H9 (cell line): ENCODE results near the gene FBLN7. TPM values are rescaled to one million over a fixed set of nuclear protein-coding genes. Genes with fewer than 3 reads are reported as not detected.

Experiments used
- DNase-seq: peaks from one replicate; pipeline ENCODE4 v3.0.0-alpha.2; 2017
- H2AFZ ChIP-seq: one replicate; pipeline ENCODE4 v1.6.1; 2013; ENCODE audit warnings: mild to moderate bottlenecking, low read length, control low read depth, moderate library complexity
- H2AK5ac ChIP-seq: 2 replicates; pipeline ENCODE4 v1.6.1; 2013; ENCODE audit warnings: low read length, control low read depth, mixed read lengths; ENCODE audit not compliant: insufficient read length
- H2BK120ac ChIP-seq: one replicate; pipeline ENCODE4 v1.6.1; 2013; ENCODE audit warnings: low read depth, mild to moderate bottlenecking, low read length, control low read depth, inconsistent platforms; ENCODE audit not compliant: poor library complexity, severe bottlenecking
- H2BK12ac ChIP-seq: 2 replicates; pipeline ENCODE4 v1.6.1; 2013; ENCODE audit warnings: low read length, control low read depth, mixed read lengths, low read depth; ENCODE audit not compliant: insufficient read length
- H2BK15ac ChIP-seq: 2 replicates; pipeline ENCODE4 v1.6.1; 2013; ENCODE audit warnings: low read depth, low read length, control low read depth
- H2BK20ac ChIP-seq: one replicate; pipeline ENCODE4 v1.6.1; 2013; ENCODE audit warnings: low read depth, mild to moderate bottlenecking, low read length, control low read depth, inconsistent platforms; ENCODE audit not compliant: poor library complexity, severe bottlenecking
- H2BK5ac ChIP-seq: 2 replicates; pipeline ENCODE4 v1.6.1; 2013; ENCODE audit warnings: low read length, control low read depth, mixed read lengths; ENCODE audit not compliant: insufficient read length
- H3K14ac ChIP-seq: 2 replicates; pipeline ENCODE4 v1.6.1; 2013; ENCODE audit warnings: low read length, control low read depth; ENCODE audit not compliant: insufficient read depth
- H3K18ac ChIP-seq: 2 replicates; pipeline ENCODE4 v1.6.1; 2013; ENCODE audit warnings: low read depth, mild to moderate bottlenecking, mixed read lengths, low read length, control low read depth; ENCODE audit not compliant: insufficient read length
- H3K23ac ChIP-seq: 2 replicates; pipeline ENCODE4 v1.6.1; 2013; ENCODE audit warnings: low read length, control low read depth, mixed read lengths, low read depth; ENCODE audit not compliant: insufficient read length
- H3K23me2 ChIP-seq: 2 replicates; pipeline ENCODE4 v1.6.1; 2013; ENCODE audit warnings: low read depth, mild to moderate bottlenecking, mixed read lengths, low read length, control low read depth; ENCODE audit not compliant: insufficient read length, poor library complexity, severe bottlenecking
- H3K27ac ChIP-seq: 2 replicates; pipeline ENCODE4 v1.5.1; 2013; ENCODE audit warnings: low read length, control low read depth, mixed read lengths, low read depth; ENCODE audit not compliant: insufficient read length
- H3K27me3 ChIP-seq: 2 replicates; pipeline ENCODE4 v1.6.1; 2013; ENCODE audit warnings: low read length, control low read depth, inconsistent platforms; ENCODE audit not compliant: insufficient read depth
- H3K4ac ChIP-seq: 2 replicates; pipeline ENCODE4 v1.6.1; 2013; ENCODE audit warnings: low read depth, mild to moderate bottlenecking, control low read depth, inconsistent platforms, low read length, moderate library complexity
- H3K4me1 ChIP-seq: 2 replicates; pipeline ENCODE4 v1.6.1; 2013; ENCODE audit warnings: low read length, control low read depth, inconsistent platforms; ENCODE audit not compliant: insufficient read depth
- H3K4me2 ChIP-seq: 2 replicates; pipeline ENCODE4 v1.6.1; 2013; ENCODE audit warnings: low read length, control low read depth, mixed read lengths; ENCODE audit not compliant: insufficient read length, insufficient read depth
- H3K56ac ChIP-seq: 2 replicates; pipeline ENCODE4 v1.6.1; 2013; ENCODE audit warnings: low read depth, mild to moderate bottlenecking, mixed read lengths, low read length, control low read depth; ENCODE audit not compliant: insufficient read length
- H3K79me1 ChIP-seq: 2 replicates; pipeline ENCODE4 v1.6.1; 2013; ENCODE audit warnings: low read depth, mild to moderate bottlenecking, moderate library complexity, low read length, control low read depth, inconsistent platforms; ENCODE audit not compliant: insufficient read depth, poor library complexity, severe bottlenecking
- H3K79me2 ChIP-seq: 2 replicates; pipeline ENCODE4 v1.6.1; 2013; ENCODE audit warnings: low read length, control low read depth, inconsistent platforms; ENCODE audit not compliant: insufficient read depth
- H3K9ac ChIP-seq: 2 replicates; pipeline ENCODE4 v1.6.1; 2013; ENCODE audit warnings: low read length, control low read depth, mixed read lengths; ENCODE audit not compliant: insufficient read length; ENCODE audit errors: extremely low read depth
- H3K9me3 ChIP-seq: one replicate; pipeline ENCODE4 v1.6.1; 2013; ENCODE audit warnings: low read depth, low read length, inconsistent platforms; ENCODE audit not compliant: control insufficient read depth
- H3T11ph ChIP-seq: one replicate; pipeline ENCODE4 v1.6.1; 2013; ENCODE audit warnings: mild to moderate bottlenecking, low read length, control low read depth, inconsistent platforms
- H4K20me1 ChIP-seq: one replicate; pipeline ENCODE4 v1.6.1; 2013; ENCODE audit not compliant: control insufficient read depth, insufficient read length, insufficient read depth
- H4K5ac ChIP-seq: 2 replicates; pipeline ENCODE4 v1.6.1; 2013; ENCODE audit warnings: low read depth, mild to moderate bottlenecking, mixed read lengths, low read length, control low read depth; ENCODE audit not compliant: insufficient read length
- H4K8ac ChIP-seq: replicated peaks from 2 replicates; pipeline ENCODE4 v1.6.1; 2013; ENCODE audit warnings: low read length, control low read depth, mixed read lengths, low read depth; ENCODE audit not compliant: insufficient read length
- H4K91ac ChIP-seq: 2 replicates; pipeline ENCODE4 v1.6.1; 2013; ENCODE audit warnings: low read depth, mild to moderate bottlenecking, moderate library complexity, mixed read lengths, low read length, control low read depth; ENCODE audit not compliant: insufficient read length
- H3K27ac Mint-ChIP-seq, 3 experiments: 2 replicates in 2 of 3; 3 replicates in 1 of 3; pipeline ENCODE4 v1.8.0; 2020 to 2021; ENCODE audit warnings: mixed read lengths in 3 of 3, mild to moderate bottlenecking in 1 of 3, moderate library complexity in 1 of 3
- H3K27me3 Mint-ChIP-seq: 2 replicates; pipeline ENCODE4 v1.8.0; 2021; ENCODE audit warnings: low read depth, mild to moderate bottlenecking, moderate library complexity, mixed read lengths
- H3K36me3 Mint-ChIP-seq, 3 experiments: 2 replicates in 2 of 3; 3 replicates in 1 of 3; pipeline ENCODE4 v1.8.0; 2020 to 2021; ENCODE audit warnings: low read depth in 3 of 3, mixed read lengths in 3 of 3; ENCODE audit not compliant: insufficient read depth in 1 of 3
- H3K4me1 Mint-ChIP-seq, 2 experiments: 2 replicates each; pipeline ENCODE4 v1.8.0; 2020; ENCODE audit warnings: mixed read lengths in 2 of 2
- H3K4me3 Mint-ChIP-seq, 2 experiments: 2 replicates in 1 of 2; 3 replicates in 1 of 2; pipeline ENCODE4 v1.8.0; 2020 to 2021; ENCODE audit warnings: mild to moderate bottlenecking in 2 of 2, mixed read lengths in 2 of 2, moderate library complexity in 1 of 2
- H3K9me3 Mint-ChIP-seq, 2 experiments: 2 replicates in 1 of 2; 3 replicates in 1 of 2; pipeline ENCODE4 v1.8.0; 2020; ENCODE audit warnings: mild to moderate bottlenecking in 2 of 2, mixed read lengths in 2 of 2, moderate library complexity in 1 of 2
- WGBS: extraction: QIAGEN DNeasy Blood & Tissue Kit; methylation state at CpG from one replicate; pipeline ENCODE4 v1.1.7; 2013; ENCODE audit warnings: missing lambda C conversion rate, low lambda C conversion rate, mixed read lengths; ENCODE audit not compliant: insufficient read length; ENCODE audit errors: extremely low coverage; 5-methylcytosine and 5-hydroxymethylcytosine counted together
- total RNA-seq: library from RNA; stranded (reverse); gene quantifications from 2 replicates; pipeline ENCODE4 v1.2.1, GENCODE V29; 2021
- TF ChIP-seq, protein P1 (sequence below): fragments of 200-600 bp; sonication (generic); conservative IDR thresholded peaks from 3 replicates; pipeline ENCODE4 v1.8.0; 2021; ENCODE audit warnings: antibody characterized with exemption, mild to moderate bottlenecking

FBLN7 gene
- total RNA-seq, 1 experiment from 2014 or later: 1.3 TPM

DNA sequence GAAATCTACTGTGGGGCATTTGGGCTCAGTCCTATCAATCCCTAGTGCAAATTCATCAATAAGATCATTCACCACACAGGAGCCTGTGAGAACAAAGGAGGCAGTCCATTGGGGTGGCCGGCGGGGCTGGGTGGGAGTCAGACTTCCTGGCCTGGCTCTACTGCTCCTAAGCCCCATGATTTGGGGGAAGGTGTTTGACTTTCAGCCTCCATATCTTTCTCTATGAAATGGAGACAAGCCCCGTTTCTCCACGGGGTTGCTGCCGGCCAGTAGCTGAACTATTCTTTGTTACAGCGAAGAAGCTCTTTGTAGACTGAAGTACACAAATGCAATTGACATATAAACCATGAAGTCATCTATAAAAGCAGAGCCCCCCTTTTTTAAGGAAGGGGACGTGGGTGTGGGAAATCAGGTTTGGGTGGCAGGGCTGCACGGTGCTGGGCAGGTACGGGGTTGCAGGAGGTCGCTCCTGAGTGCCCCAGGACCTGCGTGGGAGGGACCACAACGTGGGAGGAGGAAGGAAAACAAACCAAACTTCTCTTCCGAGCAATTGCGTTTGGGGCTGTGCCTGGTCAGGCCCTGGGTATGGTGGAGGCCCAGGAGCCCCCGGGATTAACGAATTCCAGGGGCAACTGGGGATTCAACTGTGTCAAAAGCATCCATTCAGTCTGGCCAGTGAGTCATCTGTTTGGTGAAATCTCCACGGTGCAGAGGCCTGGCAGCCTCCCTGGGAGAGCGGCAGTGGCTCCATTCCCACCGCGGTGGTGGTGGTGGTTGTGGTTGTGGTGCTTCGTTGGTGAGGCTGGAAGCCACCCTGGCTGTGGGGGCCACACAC lies 18.2 kb downstream of the FBLN7 start:
- Mint-ChIP-seq H3K4me3 (no peak overlapping the region; a peak in 1 of 5 replicates), H3K36me3 (no peaks in the 10 kb centered on the region), H3K27me3 (no peaks in the 10 kb centered on the region; the same call in 1 of the 2 replicates), H3K9me3 (no peaks in the 10 kb centered on the region), H3K4me1 (peaks cover 17 to 19% of the 10 kb centered on the region in 2 experiments), H3K27ac (peak overlapping the region in 1 of 3 experiments; percentile 73; a peak in 1 of 7 replicates)
- Histone ChIP-seq H3K4ac (no peak overlapping the region), H3K27me3 (no peaks in the 10 kb centered on the region), H4K91ac (no peak overlapping the region), H2BK12ac (no peak overlapping the region), H4K20me1 (peaks cover 6% of the 10 kb centered on the region), H3T11ph (no peak overlapping the region), H3K79me1 (no peaks in the 10 kb centered on the region), H3K4me2 (no peak overlapping the region), H2BK120ac (no peak overlapping the region), H3K14ac (no peak overlapping the region), H3K9ac (no peak overlapping the region), H3K27ac (no peak overlapping the region), H3K9me3 (no peaks in the 10 kb centered on the region), H2BK20ac (no peak overlapping the region), H3K56ac (no peak overlapping the region), H3K79me2 (no peaks in the 10 kb centered on the region), H2BK15ac (no peak overlapping the region), H3K18ac (no peak overlapping the region), H3K23me2 (no peaks in the 10 kb centered on the region), H2BK5ac (no peak overlapping the region), H3K4me1 (no peaks in the 10 kb centered on the region), H4K8ac (no peak overlapping the region), H2AFZ (no peak overlapping the region), H4K5ac (no peak overlapping the region), H3K23ac (no peak overlapping the region), H2AK5ac (no peak overlapping the region)
- no CpG with 5 or more reads among the region's 21 CpGs for WGBS
- TF ChIP-seq, protein P1, sequence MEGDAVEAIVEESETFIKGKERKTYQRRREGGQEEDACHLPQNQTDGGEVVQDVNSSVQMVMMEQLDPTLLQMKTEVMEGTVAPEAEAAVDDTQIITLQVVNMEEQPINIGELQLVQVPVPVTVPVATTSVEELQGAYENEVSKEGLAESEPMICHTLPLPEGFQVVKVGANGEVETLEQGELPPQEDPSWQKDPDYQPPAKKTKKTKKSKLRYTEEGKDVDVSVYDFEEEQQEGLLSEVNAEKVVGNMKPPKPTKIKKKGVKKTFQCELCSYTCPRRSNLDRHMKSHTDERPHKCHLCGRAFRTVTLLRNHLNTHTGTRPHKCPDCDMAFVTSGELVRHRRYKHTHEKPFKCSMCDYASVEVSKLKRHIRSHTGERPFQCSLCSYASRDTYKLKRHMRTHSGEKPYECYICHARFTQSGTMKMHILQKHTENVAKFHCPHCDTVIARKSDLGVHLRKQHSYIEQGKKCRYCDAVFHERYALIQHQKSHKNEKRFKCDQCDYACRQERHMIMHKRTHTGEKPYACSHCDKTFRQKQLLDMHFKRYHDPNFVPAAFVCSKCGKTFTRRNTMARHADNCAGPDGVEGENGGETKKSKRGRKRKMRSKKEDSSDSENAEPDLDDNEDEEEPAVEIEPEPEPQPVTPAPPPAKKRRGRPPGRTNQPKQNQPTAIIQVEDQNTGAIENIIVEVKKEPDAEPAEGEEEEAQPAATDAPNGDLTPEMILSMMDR: no peak
- no peak for DNase-seq
